Glutamatergic neuron (in vitro differentiated cells): ENCODE results near the gene SLAIN2. TPM values are rescaled to one million over a fixed set of nuclear protein-coding genes. Genes with fewer than 3 reads are reported as not detected.
"Not testable (repeated sequence)": the region's sequence is repeated elsewhere in the genome, so short reads cannot be mapped to it uniquely, and the experiment has no call there.

ENCODE experiments used
- DNase-seq: peaks from one replicate; pipeline ENCODE4 v3.0.0; 2022
- H3K27ac Mint-ChIP-seq: one replicate; pipeline ENCODE4 v1.8.0; 2020; ENCODE audit warnings: mild to moderate bottlenecking, mixed read lengths, inconsistent platforms; ENCODE audit not compliant: unreplicated experiment
- H3K27me3 Mint-ChIP-seq: one replicate; pipeline ENCODE4 v1.8.0; 2020; ENCODE audit warnings: mild to moderate bottlenecking, moderate library complexity, mixed read lengths, inconsistent platforms; ENCODE audit not compliant: unreplicated experiment
- H3K36me3 Mint-ChIP-seq: one replicate; pipeline ENCODE4 v1.8.0; 2020; ENCODE audit warnings: mild to moderate bottlenecking, mixed read lengths, inconsistent platforms; ENCODE audit not compliant: unreplicated experiment
- H3K4me1 Mint-ChIP-seq: one replicate; pipeline ENCODE4 v1.8.0; 2020; ENCODE audit warnings: mild to moderate bottlenecking, low read depth, mixed read lengths, inconsistent platforms; ENCODE audit not compliant: unreplicated experiment
- H3K4me3 Mint-ChIP-seq: one replicate; pipeline ENCODE4 v1.8.0; 2020; ENCODE audit warnings: mild to moderate bottlenecking, mixed read lengths, inconsistent platforms; ENCODE audit not compliant: unreplicated experiment
- H3K9me3 Mint-ChIP-seq: one replicate; pipeline ENCODE4 v1.8.0; 2020; ENCODE audit warnings: mild to moderate bottlenecking, moderate library complexity, mixed read lengths, inconsistent platforms; ENCODE audit not compliant: unreplicated experiment
- long read RNA-seq: library from polyadenylated mRNA; unstranded; transcript quantifications from one replicate; pipeline ENCODE4 v2.0.0, GENCODE V29; 2020; ENCODE audit not compliant: unreplicated experiment
- total RNA-seq: library from RNA; stranded (reverse); fragmentation: NEBNext Ultra II Directional; extraction: Animal tissue kit (Norgen Biotek cat#: 25700); gene quantifications from one replicate; pipeline ENCODE4 v1.2.1, GENCODE V29; 2021; ENCODE audit not compliant: unreplicated experiment
- TF ChIP-seq, protein P1 (sequence below): fragments of 200-600 bp; sonication (generic); IDR thresholded peaks from one replicate; pipeline ENCODE4 v1.5.0; 2021; ENCODE audit not compliant: partially characterized antibody, unreplicated experiment

The SLAIN2 gene
- 72.6 TPM for total RNA-seq
- long read RNA-seq, full-length matches to known transcripts, result 1 of 4 reads
- long read RNA-seq, partial matches to known transcripts, result 2 of 4 reads
- long read RNA-seq, other reads (novel, unspliced or antisense), result 1 of 4 reads

DNA sequence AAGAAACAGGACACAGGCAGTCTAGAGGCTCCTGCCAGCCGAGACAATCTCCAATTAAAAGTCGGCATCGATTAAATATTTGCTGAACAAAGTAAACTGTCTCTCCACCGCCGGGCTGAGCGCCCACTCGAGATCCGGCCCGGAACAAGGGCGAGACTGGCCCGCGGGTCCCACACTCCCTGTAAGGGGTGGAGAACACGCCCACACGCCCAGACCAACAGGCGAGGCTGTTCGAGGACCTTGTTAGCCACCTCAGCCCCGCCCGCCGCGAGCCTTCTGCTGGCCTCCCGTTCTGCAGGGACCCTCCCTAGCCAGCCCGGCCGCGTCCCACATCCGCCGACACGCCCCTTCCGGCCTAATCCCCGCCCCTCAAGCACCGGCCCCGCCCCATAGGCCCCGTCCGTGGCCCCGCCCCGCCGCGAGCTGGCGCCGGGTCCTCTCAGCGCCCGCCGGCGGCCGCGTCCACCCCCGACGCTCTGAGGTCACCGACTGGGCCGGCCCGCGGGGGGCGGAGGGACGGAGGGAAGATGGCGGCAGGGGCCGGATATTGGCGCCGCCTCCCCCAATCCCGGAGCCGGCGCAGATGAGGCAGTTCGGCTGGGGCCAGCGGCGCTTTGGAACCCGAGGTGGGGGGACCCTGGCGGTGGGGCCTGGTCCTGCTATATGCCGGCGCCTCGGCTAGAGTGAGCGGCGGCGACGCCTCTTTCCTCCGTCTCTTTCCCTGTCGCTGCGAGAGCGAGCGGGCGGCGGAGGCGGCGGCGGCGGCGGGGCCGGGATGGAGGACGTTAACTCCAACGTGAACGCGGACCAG lies at the start of gene SLAIN2:
TSS of gene SLAIN2 (plus strand) at position 565 of the 811 bp plus-strand sequence. CDS start at position 776, 211 bp downstream.
- Mint-ChIP-seq H3K9me3 (peaks cover 11% of the 10 kb centered on the region), H3K36me3 (no peaks in the 10 kb centered on the region), H3K4me1 (peaks cover 25% of the 10 kb centered on the region), H3K27ac (peak within 1 kb of the TSS; percentile 100), H3K27me3 (peaks cover 6% of the 10 kb centered on the region), H3K4me3 (peak within 1 kb of the TSS; percentile 99)
- TF ChIP-seq, protein P1, sequence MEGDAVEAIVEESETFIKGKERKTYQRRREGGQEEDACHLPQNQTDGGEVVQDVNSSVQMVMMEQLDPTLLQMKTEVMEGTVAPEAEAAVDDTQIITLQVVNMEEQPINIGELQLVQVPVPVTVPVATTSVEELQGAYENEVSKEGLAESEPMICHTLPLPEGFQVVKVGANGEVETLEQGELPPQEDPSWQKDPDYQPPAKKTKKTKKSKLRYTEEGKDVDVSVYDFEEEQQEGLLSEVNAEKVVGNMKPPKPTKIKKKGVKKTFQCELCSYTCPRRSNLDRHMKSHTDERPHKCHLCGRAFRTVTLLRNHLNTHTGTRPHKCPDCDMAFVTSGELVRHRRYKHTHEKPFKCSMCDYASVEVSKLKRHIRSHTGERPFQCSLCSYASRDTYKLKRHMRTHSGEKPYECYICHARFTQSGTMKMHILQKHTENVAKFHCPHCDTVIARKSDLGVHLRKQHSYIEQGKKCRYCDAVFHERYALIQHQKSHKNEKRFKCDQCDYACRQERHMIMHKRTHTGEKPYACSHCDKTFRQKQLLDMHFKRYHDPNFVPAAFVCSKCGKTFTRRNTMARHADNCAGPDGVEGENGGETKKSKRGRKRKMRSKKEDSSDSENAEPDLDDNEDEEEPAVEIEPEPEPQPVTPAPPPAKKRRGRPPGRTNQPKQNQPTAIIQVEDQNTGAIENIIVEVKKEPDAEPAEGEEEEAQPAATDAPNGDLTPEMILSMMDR, result peak; percentile 82
- DNase-seq, result peak; percentile 100

DNA sequence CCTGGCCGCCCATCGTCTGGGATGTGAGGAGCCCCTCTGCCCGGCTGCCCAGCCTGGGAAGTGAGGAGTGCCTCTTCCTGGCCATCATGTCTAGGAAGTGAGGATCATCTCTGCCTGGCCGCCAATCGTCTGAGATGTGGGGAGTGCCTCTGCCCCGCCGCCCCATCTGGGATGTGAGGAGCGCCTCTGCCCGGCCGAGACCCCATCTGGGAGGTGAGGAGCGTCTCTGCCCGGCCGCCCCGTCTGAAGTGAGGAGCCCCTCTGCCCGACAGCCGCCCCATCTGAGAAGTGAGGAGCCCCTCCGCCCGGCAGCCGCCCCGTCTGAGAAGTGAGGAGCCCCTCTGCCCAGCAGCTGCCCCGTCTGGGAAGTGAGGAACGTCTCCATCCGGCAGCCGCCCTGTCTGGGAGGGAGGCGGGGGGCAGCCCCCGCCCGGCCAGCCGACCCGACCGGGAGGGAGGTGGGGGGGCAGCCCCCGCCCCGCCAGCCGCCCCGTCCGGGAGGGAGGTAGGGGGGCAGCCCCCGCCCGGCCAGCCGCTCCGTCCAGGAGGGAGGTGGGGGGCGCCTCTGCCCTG lies 49.0 kb upstream of the SLAIN2 start:
- not testable (repeated sequence) for H3K36me3 Mint-ChIP-seq, H3K9me3 Mint-ChIP-seq, H3K27me3 Mint-ChIP-seq, H3K27ac Mint-ChIP-seq, DNase-seq, H3K4me1 Mint-ChIP-seq, H3K4me3 Mint-ChIP-seq

DNA sequence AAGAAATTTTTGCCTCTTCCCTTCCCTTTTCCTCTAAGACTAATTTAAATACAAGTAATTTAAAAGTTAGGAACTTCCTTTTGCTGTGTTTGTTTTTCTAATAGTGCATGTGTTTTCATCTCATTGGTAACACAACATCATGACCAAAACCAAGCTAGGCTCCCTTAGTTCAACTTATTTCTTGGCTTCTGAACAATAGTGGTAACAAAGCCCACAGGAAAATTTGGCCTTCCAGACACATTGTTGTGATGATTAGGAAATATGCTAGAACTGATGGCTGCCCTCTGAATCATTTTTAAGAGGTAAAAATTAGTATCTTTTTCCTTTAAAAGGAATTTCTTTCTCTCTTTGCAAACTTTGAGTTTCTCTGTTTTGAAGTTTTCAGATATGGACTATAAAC lies 46.2 kb upstream of the SLAIN2 start:
- Mint-ChIP-seq H3K4me1 (peaks cover 2% of the 10 kb centered on the region), H3K4me3 (no peak overlapping the region), H3K9me3 (peaks cover 2% of the 10 kb centered on the region), H3K27me3 (peaks cover 1% of the 10 kb centered on the region), H3K36me3 (no peaks in the 10 kb centered on the region), H3K27ac (no peak overlapping the region)
- TF ChIP-seq, protein P1, result no peak
- no peak for DNase-seq

DNA sequence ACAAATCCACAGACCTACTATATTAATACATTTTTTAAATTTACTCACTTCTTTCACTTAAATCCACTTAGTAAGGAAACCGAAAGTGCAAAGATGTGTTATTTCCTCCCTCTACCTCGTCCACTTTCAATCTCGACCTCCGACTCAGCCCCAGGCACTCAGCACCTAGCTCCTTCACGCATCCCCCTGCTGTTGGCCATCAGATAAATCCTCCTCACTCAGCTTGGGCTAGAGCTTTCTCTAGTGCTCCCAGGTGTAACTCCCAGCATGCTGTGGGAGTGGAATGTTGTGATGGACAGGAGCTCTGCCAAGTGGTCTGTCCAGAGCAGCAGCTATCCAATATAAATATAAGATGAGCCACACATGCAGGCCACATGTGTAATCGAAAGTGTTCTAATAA lies 45.0 kb upstream of the SLAIN2 start:
- Mint-ChIP-seq H3K27ac (no peak overlapping the region), H3K9me3 (peaks cover 2% of the 10 kb centered on the region), H3K36me3 (no peaks in the 10 kb centered on the region), H3K4me3 (no peak overlapping the region), H3K27me3 (peaks cover 1% of the 10 kb centered on the region), H3K4me1 (peaks cover 2% of the 10 kb centered on the region)
- TF ChIP-seq, protein P1, result no peak
- no peak for DNase-seq

DNA sequence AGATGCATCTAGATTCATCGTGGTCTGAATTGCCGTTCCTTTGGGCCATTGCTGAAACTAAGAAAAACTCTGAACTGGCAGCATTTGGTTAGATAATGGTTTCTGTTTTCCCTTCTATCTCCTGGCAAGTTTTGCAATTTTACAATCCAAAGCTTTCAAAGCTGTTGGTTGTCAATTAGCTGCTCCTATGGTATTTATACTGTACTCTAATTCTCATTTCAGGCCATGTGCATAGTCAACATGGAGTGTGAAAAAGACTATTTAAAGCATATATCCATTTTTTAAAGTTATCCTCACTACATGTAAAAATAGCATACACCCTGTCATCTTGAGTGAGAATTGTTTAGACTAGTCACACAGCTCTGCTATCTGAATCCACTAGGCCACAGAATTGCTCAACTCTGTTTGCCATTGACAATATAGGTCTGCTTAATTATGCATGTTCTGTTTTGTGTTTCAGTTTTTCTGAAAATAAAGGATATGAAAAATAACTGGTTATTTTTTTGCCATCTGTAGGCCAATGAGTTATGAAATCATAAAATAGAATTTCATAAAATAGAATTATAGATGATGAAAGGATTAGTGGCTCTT lies 44.0 kb upstream of the SLAIN2 start:
- TF ChIP-seq, protein P1, result no peak
- no peak for DNase-seq
- H3K9me3 Mint-ChIP-seq, result peaks cover 2% of the 10 kb centered on the region
- peaks cover 2% of the 10 kb centered on the region for H3K4me1 Mint-ChIP-seq
- H3K36me3 Mint-ChIP-seq, result no peaks in the 10 kb centered on the region
- H3K27ac Mint-ChIP-seq, result no peak overlapping the region
- H3K27me3 Mint-ChIP-seq, result peaks cover 3% of the 10 kb centered on the region
- no peak overlapping the region for H3K4me3 Mint-ChIP-seq
